ENCODE results near the gene BRSK2.
A peak's percentile ranks its signal among the peaks of the same experiment; 100 is the strongest.

BRSK2 gene

GRCh38 chr11:1484061-1484671 lies 94.4 kb downstream of the BRSK2 start:
- no peak for DNase-seq

- DNase-seq, result no peak
These were observed 95.2 kb downstream of the BRSK2 start for GRCh38 chr11:1484695-1485503.

- no peak for DNase-seq
These were observed 95.8 kb downstream of the BRSK2 start for GRCh38 chr11:1485504-1485885.

- peak; percentile 65 for DNase-seq
These were observed 96.5 kb downstream of the BRSK2 start, which contains the start of gene MOB2 for GRCh38 chr11:1486054-1486825. Gene MOB2 (minus strand): TSS chr11:1486779. CDS start chr11:1486556, 223 bp downstream.

- DNase-seq, result no peak
These were observed 97.5 kb downstream of the BRSK2 start for GRCh38 chr11:1487091-1487850.

- DNase-seq, result no peak
These were observed 98.3 kb downstream of the BRSK2 start for GRCh38 chr11:1487851-1488574.

- no peak for DNase-seq
These were observed 98.9 kb downstream of the BRSK2 start for GRCh38 chr11:1488575-1489180.

GRCh38 chr11:1490651-1491050 lies 100.9 kb downstream of the BRSK2 start:
- DNase-seq, result no peak

GRCh38 chr11:1491379-1491778 lies 101.6 kb downstream of the BRSK2 start:
- no peak for DNase-seq

GRCh38 chr11:1493650-1494244 lies 104.0 kb downstream of the BRSK2 start:
- no peak for DNase-seq

GRCh38 chr11:1494650-1495049 lies 104.9 kb downstream of the BRSK2 start:
- no peak for DNase-seq

GRCh38 chr11:1496091-1496760 lies 106.5 kb downstream of the BRSK2 start:
- DNase-seq, result no peak

GRCh38 chr11:1496761-1497095 lies 107.0 kb downstream of the BRSK2 start:
- no peak for DNase-seq

- no peak for DNase-seq
These were observed 107.9 kb downstream of the BRSK2 start for GRCh38 chr11:1497600-1497999.

GRCh38 chr11:1498262-1498661 lies 108.5 kb downstream of the BRSK2 start:
- DNase-seq, result no peak

- peak; percentile 13 for DNase-seq
These were observed 109.6 kb downstream of the BRSK2 start for GRCh38 chr11:1499261-1499890.

- DNase-seq, result no peak
These were observed 110.2 kb downstream of the BRSK2 start for GRCh38 chr11:1499899-1500298.

GRCh38 chr11:1500466-1501420 lies 111.0 kb downstream of the BRSK2 start:
- DNase-seq, result peak; percentile 10
